HG03469 (cell line): Measurements from ENCODE around the gene GLYR1.

Experiments used
- ATAC-seq: cut with Tn5 transposase; IDR thresholded peaks from one replicate; pipeline ENCODE4 v1.9.1; 2021; ENCODE audit warnings: mild to moderate bottlenecking, moderate library complexity, moderate number of reproducible peaks; ENCODE audit not compliant: unreplicated experiment

GLYR1 gene

DNA sequence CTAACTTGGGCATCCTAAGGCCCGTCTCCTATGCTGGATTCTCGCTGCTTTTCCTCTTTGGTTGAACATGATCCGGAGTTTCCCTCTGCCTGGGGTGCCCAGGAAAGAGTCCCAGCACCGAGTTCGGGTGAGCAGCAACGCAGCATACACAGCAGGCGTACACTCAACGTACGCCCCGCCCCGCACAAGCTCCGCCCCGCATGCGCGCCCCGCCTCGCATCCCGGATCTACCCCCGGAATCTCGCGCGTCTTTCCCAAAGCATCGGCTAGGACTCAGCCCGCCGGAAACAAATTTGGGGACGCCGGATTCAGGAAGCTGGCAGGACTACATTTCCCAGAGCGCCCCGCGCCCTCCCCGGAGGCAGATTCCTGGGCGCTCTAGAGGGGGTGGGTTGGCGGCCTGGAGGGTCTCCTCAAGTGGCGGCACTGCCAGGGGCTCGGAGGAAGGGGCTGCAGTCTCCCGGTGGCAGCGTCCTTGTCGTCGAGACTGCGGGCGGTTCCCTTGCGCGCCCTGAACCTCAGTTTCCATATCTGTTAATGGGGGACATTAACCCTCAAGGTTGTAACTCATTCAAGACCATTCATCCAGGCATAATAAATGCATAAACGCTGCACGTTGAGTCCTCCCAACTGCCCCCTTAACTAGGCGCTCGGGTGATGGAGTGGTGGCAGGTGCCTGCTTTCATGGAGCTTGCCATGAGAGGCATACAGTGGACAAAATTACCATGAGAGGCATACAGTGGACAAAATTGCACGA is 78.4 kb downstream of the GLYR1 start:
- peak; percentile 51 for ATAC-seq

GRCh38 chr16:4767872-4768548 is 79.1 kb downstream of the GLYR1 start:
- ATAC-seq, result no peak

DNA sequence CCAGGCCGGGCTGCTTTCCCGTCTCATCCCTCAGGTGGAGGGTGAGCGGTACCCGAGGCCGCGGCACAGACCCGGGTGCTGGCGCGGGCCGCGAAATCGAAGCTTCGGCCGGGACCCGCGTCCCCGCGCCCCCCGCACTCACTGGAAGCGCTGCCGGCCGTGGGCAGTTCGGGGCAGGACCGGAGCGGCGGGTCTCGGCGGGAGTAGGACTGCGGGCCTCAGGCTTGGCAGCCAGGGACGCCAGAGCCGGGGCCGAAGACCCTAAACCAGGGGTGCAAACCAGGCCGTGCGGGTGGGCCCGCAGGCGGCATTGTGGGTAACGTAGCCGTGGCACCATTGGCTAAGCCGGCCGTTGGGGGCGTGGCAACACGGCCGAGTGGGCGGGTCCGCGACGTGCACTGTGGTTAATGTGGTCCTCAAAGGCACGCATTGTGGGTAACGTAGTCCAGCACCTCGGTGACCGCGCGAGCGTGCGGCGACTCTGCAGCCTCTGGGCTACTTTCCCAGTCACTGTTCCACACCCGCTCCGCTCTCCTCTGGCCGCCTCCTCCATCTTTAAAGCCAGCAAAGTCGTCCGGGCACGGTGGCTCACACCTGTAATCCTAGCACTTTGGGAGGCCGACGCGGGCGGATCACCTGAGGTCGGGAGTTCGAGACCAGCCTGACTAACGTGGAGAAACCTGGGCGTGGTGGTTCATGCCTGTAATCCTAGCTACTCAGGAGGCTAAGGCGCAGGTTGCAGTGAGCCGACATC is 80.0 kb downstream of the GLYR1 start, which contains the start of gene ZNF500:
TSS of gene ZNF500 (minus strand) at position 288 of the 754 bp plus-strand sequence. CDS start 1,184 bp downstream, outside the sequence.
- ATAC-seq, result peak; percentile 77

DNA sequence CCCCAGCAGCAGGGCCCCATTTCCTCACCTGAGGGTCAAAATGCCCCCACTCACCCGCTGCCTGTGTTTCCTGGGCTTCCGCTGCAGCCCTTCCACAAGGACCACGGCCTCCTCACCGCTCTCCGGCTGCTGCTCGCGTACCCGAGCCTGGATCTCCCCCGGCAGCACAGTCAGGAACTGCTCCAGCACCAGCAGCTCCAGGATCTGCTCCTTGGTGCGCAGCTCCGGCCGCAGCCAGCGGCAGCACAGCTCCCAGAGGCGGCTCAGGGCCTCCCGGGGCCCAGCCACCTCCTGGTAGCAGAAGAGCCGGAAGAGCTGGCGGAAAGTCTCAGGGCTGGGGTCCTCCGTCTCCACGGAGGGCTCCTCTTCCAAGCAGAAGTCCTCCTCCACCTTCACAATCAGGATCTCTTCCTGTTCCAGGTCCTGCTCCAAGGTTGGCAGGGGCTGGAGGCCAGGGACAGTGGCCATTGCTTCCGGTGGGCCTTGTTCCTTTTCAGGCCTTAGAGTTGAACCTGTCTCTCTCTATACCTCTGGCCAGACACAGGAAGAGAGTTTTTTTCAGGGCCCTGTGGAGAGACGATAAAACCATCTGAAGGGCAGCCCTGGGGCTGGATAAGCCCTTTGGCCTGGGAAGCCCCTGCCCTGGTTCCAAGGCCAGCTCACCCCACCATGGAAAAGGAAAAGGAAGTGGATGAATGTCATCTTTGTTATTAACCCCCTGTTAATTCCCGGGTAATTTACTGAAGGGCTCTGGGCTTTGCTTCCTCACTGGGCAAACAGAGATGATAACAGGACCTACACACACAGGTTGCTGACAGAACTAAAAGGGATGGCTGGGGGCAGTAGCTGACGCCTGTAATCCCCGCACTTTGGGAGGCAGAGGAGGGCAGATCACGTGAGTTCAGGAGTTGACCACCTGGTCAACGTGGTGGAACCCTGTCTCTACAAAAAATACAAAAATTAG is 81.3 kb downstream of the GLYR1 start:
- no peak for ATAC-seq

DNA sequence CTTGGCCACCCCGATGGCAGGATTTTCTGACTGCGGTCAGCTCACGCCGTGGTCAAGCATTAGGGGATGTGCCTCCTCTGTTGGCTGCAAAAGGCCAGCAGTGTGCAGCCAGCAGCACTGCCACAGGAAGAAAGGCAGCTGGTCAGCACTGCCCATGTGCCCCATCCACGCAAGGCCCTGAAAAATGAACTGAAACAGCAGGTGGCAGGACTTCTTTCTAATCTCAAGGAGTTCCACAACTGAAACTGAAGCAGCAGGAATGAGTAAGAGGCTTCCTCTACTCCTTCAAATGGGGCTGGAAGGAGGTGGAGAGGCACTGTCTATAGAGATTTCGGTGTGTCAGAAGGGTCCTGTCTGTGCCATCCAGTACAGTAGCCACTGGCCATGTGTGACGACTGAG is 83.3 kb downstream of the GLYR1 start:
- no peak for ATAC-seq

- ATAC-seq, result no peak
Measured at GRCh38 chr16:4762205-4762604, 84.9 kb downstream of the GLYR1 start.

- no peak for ATAC-seq
Measured at GRCh38 chr16:4760221-4760910, 86.7 kb downstream of the GLYR1 start.

- ATAC-seq, result no peak
Measured at GRCh38 chr16:4755687-4756086, 91.4 kb downstream of the GLYR1 start.

DNA sequence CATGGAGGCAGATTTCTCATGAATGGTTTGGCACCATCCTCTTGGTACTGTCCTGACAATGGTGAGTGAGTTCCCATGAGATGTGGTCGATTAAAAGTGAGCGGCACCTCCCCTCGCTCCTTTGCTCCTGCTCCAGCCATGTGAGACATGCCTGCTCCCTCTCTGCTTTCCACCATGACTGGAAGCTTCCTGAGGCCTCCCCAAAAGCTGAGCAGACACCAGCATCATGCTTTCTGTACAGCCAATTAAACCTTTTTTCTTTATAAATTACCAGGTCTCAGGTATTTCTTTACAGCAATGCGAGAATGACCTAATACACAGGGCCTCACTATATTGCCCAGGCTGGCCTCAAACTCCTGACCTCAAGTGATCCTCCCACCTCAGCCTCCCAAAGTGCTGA is 92.2 kb downstream of the GLYR1 start:
- ATAC-seq, result no peak

DNA sequence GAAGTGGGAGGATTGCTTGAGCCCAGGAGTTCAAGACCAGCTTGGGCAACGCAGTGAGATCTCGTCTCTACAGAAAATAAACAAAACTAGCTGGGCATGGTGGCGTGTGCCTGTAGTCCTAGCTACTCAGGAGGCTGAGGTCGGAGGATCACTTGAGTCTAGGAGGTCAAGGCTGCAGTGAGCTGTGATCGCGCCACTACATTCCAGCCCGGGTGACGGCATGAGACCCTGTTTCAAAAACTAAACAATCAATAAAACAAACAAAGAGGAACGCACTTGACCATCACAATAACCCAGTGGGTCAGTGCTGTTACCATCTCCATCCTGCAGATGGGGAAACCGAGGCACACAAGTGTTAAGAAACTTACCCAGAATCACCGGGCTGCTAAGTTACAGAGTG is 93.9 kb downstream of the GLYR1 start:
- ATAC-seq, result no peak
